Astrocyte (in vitro differentiated cells and primary cell): ENCODE measurements around the gene SLC37A1. TPM values are rescaled to one million over a fixed set of nuclear protein-coding genes. Genes with fewer than 3 reads are reported as not detected.

Experiments used
- DNase-seq: peaks from one replicate; pipeline ENCODE4 v3.0.0-alpha.2; 2010; ENCODE audit warnings: low read depth
- FAIRE-seq: peaks from 2 replicates; lab custom pipeline; 2011; peaks lifted over from hg19 to GRCh38; lab: Jason Lieb, UNC
- H2AFZ ChIP-seq: 2 replicates; pipeline ENCODE4 v1.6.0; 2012; ENCODE audit warnings: low read depth, low read length, inconsistent platforms
- H3K27ac ChIP-seq: 2 replicates; pipeline ENCODE4 v1.5.1; 2011; ENCODE audit warnings: low read depth, low read length, inconsistent platforms
- H3K27me3 ChIP-seq: 2 replicates; pipeline ENCODE4 v1.6.0; 2011; ENCODE audit warnings: low read length, inconsistent platforms; ENCODE audit not compliant: insufficient read depth
- H3K36me3 ChIP-seq: 2 replicates; pipeline ENCODE4 v1.5.1; 2011; ENCODE audit warnings: low read length, inconsistent platforms; ENCODE audit not compliant: insufficient read depth
- H3K4me1 ChIP-seq: 2 replicates; pipeline ENCODE4 v1.5.1; 2011; ENCODE audit warnings: low read length, inconsistent platforms; ENCODE audit not compliant: insufficient read depth
- H3K4me2 ChIP-seq: 2 replicates; pipeline ENCODE4 v1.6.0; 2012; ENCODE audit warnings: low read length, inconsistent platforms
- H3K4me3 ChIP-seq: 2 replicates; pipeline ENCODE4 v1.5.1; 2011; ENCODE audit warnings: low read depth, mild to moderate bottlenecking, low read length, inconsistent platforms; ENCODE audit not compliant: insufficient read depth
- H3K79me2 ChIP-seq: 2 replicates; pipeline ENCODE4 v1.6.0; 2012; ENCODE audit warnings: mild to moderate bottlenecking, low read length, inconsistent platforms; ENCODE audit not compliant: insufficient read depth
- H3K9ac ChIP-seq: 2 replicates; pipeline ENCODE4 v1.6.0; 2012; ENCODE audit warnings: mild to moderate bottlenecking, low read length, inconsistent platforms
- H3K9me3 ChIP-seq: 2 replicates; pipeline ENCODE4 v1.5.1; 2012; ENCODE audit warnings: low read depth, mild to moderate bottlenecking, low read length, inconsistent platforms; ENCODE audit not compliant: insufficient read depth
- H4K20me1 ChIP-seq: 2 replicates; pipeline ENCODE4 v1.6.0; 2012; ENCODE audit warnings: low read length, inconsistent platforms; ENCODE audit not compliant: insufficient read depth
- H3K27ac Mint-ChIP-seq: one replicate; pipeline ENCODE4 v1.8.0; 2021; ENCODE audit warnings: mild to moderate bottlenecking, mixed read lengths; ENCODE audit not compliant: unreplicated experiment
- H3K27me3 Mint-ChIP-seq: one replicate; pipeline ENCODE4 v1.8.0; 2021; ENCODE audit warnings: low read depth, mixed read lengths; ENCODE audit not compliant: unreplicated experiment
- H3K36me3 Mint-ChIP-seq: one replicate; pipeline ENCODE4 v1.8.0; 2021; ENCODE audit warnings: low read depth, mixed read lengths; ENCODE audit not compliant: unreplicated experiment
- H3K4me1 Mint-ChIP-seq: one replicate; pipeline ENCODE4 v1.8.0; 2021; ENCODE audit warnings: low read depth, mixed read lengths; ENCODE audit not compliant: unreplicated experiment
- H3K4me3 Mint-ChIP-seq: one replicate; pipeline ENCODE4 v1.8.0; 2021; ENCODE audit warnings: mild to moderate bottlenecking, moderate library complexity, mixed read lengths; ENCODE audit not compliant: unreplicated experiment
- H3K9me3 Mint-ChIP-seq: one replicate; pipeline ENCODE4 v1.8.0; 2021; ENCODE audit warnings: mild to moderate bottlenecking, mixed read lengths; ENCODE audit not compliant: unreplicated experiment
- CTCF ChIP-seq: IDR thresholded peaks from 2 replicates; pipeline ENCODE4 v1.5.1; 2011; ENCODE audit warnings: low read depth, mild to moderate bottlenecking, inconsistent platforms, low read length, moderate library complexity; ENCODE audit not compliant: insufficient read depth
- EZH2 ChIP-seq: IDR thresholded peaks from 2 replicates; pipeline ENCODE4 v1.6.1; 2012; ENCODE audit warnings: mild to moderate bottlenecking, low read length, inconsistent platforms; ENCODE audit not compliant: insufficient read depth
- total RNA-seq: library from RNA; stranded (reverse); gene quantifications from 2 replicates; pipeline ENCODE4 v1.2.1, GENCODE V29; 2021

SLC37A1 gene
- total RNA-seq, 1 donor from 2014 or later: 6.9 TPM

- no peaks in the 10 kb centered on the region for H3K4me1 Mint-ChIP-seq
Observed at GRCh38 chr21:42540396-42540795, 26.7 kb downstream of the SLC37A1 start.

GRCh38 chr21:42541174-42541573 lies 27.5 kb downstream of the SLC37A1 start:
- no peak for FAIRE-seq
- no peak overlapping the region for H3K27ac Mint-ChIP-seq
- H3K4me1 ChIP-seq: no peaks in the 10 kb centered on the region
- H4K20me1 ChIP-seq: no peaks in the 10 kb centered on the region
- H3K4me1 Mint-ChIP-seq: no peaks in the 10 kb centered on the region
- H2AFZ ChIP-seq: no peak overlapping the region
- no peak for DNase-seq
- no peak overlapping the region for H3K4me2 ChIP-seq
- H3K27ac ChIP-seq: no peak overlapping the region
- peaks cover 11% of the 10 kb centered on the region for H3K36me3 Mint-ChIP-seq
- no peaks in the 10 kb centered on the region for H3K9me3 ChIP-seq
- no peak overlapping the region for H3K4me3 ChIP-seq
- no peak for TF ChIP-seq CTCF
- no peak for TF ChIP-seq EZH2
- H3K27me3 ChIP-seq: no peaks in the 10 kb centered on the region
- no peak overlapping the region for H3K4me3 Mint-ChIP-seq
- H3K27me3 Mint-ChIP-seq: peaks cover 41% of the 10 kb centered on the region
- no peaks in the 10 kb centered on the region for H3K9me3 Mint-ChIP-seq
- no peaks in the 10 kb centered on the region for H3K79me2 ChIP-seq
- H3K9ac ChIP-seq: no peak overlapping the region
- H3K36me3 ChIP-seq: no peaks in the 10 kb centered on the region

More at GRCh38 chr21:42540396-42540795, 26.7 kb downstream of the SLC37A1 start:
- Histone ChIP-seq H3K4me1 (no peaks in the 10 kb centered on the region), H3K4me3 (no peak overlapping the region), H2AFZ (no peak overlapping the region), H3K36me3 (no peaks in the 10 kb centered on the region), H3K9ac (no peak overlapping the region), H3K79me2 (no peaks in the 10 kb centered on the region), H3K27me3 (no peaks in the 10 kb centered on the region), H3K4me2 (no peak overlapping the region), H3K27ac (no peak overlapping the region), H3K9me3 (no peaks in the 10 kb centered on the region), H4K20me1 (no peaks in the 10 kb centered on the region)
- Mint-ChIP-seq H3K4me3 (no peak overlapping the region), H3K27me3 (peaks cover 39% of the 10 kb centered on the region), H3K27ac (no peak overlapping the region), H3K36me3 (peaks cover 10% of the 10 kb centered on the region), H3K9me3 (no peaks in the 10 kb centered on the region)
- no peak for FAIRE-seq
- no peak for DNase-seq
- no peak for TF ChIP-seq CTCF
- TF ChIP-seq EZH2: no peak

- no peak overlapping the region for H3K27ac ChIP-seq
- H3K27ac Mint-ChIP-seq: no peak overlapping the region
- H3K9me3 Mint-ChIP-seq: no peaks in the 10 kb centered on the region
- H3K4me2 ChIP-seq: no peak overlapping the region
- no peaks in the 10 kb centered on the region for H3K36me3 ChIP-seq
- no peaks in the 10 kb centered on the region for H3K4me1 ChIP-seq
- H3K27me3 Mint-ChIP-seq: peaks cover 43% of the 10 kb centered on the region
- no peaks in the 10 kb centered on the region for H3K9me3 ChIP-seq
- no peak overlapping the region for H2AFZ ChIP-seq
- H3K4me1 Mint-ChIP-seq: no peaks in the 10 kb centered on the region
- peaks cover 10% of the 10 kb centered on the region for H3K36me3 Mint-ChIP-seq
- H3K27me3 ChIP-seq: no peaks in the 10 kb centered on the region
- H4K20me1 ChIP-seq: no peaks in the 10 kb centered on the region
- FAIRE-seq: no peak
- no peak overlapping the region for H3K4me3 Mint-ChIP-seq
- TF ChIP-seq EZH2: no peak
- no peaks in the 10 kb centered on the region for H3K79me2 ChIP-seq
- no peak overlapping the region for H3K4me3 ChIP-seq
- no peak overlapping the region for H3K9ac ChIP-seq
- no peak for DNase-seq
Observed at GRCh38 chr21:42541618-42542017, 28.0 kb downstream of the SLC37A1 start.
